ENCODE data around the gene SERHL2.
A peak's percentile ranks its signal among the peaks of the same experiment; 100 is the strongest.
"Not testable (repeated sequence)": the region's sequence is repeated elsewhere in the genome, so short reads cannot be mapped to it uniquely, and the experiment has no call there.

Gene SERHL2

DNA sequence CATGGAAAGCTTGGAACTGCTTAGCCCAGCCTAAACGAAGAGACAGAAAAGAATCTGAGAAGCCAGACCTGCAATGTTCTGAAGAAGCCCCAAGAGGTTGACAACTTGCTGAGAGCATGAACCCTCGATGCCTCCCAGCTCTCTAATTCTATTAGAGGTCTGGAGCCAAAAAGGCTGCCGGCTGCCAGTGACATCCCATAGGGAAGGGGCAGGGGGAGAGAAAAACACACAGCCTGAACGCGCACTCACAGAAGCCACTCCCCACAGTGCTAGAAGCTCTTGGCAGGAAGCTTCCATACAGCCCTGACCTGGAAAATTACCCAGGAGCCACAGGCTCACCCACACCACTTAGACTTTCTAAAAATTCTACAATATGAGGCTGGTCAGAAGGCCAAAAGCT, 42.6 kb downstream of the SERHL2 start:
- no peak for DNase-seq (ENCODE audit: low read depth)
- H3K4me3 ChIP-seq (ENCODE audit: low read depth, low read length) = no peak overlapping the region

DNA sequence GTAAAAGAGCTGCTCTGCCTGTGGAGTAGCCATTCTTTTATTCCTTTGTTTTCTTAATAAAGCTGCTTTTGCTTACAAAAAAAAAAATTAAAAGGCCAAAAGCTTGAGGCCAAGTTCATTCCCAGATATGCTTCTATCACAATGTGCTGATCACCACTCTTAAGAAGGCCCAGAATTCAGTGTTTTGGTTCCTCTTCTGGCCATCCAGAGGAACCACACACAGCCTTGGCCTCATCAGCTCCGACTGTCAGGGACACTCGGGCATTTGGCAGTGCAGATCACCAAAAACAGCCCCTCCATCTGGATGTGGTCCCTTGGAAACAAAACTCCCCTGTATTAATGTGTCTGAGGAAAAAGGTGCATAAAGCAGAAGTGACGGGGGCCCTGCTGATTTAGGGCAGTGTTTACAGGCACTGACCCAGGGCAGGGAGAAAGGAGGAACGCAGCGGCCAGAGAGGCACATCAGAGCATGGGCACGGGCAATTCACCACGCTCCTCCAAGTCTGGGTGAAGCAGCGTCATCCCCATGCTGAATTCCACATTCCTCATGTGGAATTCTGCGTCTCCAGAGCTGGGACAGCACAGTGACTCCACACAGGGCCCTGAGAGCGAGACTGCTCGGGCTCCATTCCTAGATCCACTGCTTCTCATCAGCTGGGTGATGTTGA, 43.2 kb downstream of the SERHL2 start:
- H3K4me3 ChIP-seq (ENCODE audit: low read depth, low read length) = no peak overlapping the region
- no peak for DNase-seq (ENCODE audit: low read depth)

DNA sequence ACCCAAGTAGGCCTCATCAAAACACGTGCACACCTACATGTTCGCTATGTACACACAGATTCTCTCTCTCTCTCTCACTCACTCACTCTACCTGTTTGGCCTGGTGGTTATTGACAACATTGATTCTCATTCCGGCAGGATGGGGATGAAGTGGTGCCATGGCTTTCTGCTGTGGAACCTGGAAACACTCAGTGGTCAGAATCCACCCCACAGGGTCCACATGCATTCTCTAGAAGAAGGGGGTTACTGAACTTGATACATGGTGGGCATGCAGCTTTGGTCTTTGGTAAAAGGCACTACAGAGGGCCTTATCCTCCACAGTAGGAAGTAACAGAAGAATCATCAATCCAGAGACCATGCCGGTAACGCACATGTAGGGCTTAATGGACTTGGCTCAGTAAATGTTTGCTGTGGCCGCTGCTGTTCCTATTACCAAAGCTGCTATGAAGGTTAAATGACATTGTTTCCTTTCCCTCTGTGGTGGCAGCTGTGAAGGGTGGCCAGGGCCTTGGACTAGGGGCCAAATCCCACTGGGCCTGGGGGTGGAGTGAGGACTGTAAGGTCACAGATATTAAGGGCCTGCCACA, 48.2 kb downstream of the SERHL2 start:
- DNase-seq (ENCODE audit: low read depth) = no peak
- no peak overlapping the region for H3K4me3 ChIP-seq (ENCODE audit: low read depth, low read length)

DNA sequence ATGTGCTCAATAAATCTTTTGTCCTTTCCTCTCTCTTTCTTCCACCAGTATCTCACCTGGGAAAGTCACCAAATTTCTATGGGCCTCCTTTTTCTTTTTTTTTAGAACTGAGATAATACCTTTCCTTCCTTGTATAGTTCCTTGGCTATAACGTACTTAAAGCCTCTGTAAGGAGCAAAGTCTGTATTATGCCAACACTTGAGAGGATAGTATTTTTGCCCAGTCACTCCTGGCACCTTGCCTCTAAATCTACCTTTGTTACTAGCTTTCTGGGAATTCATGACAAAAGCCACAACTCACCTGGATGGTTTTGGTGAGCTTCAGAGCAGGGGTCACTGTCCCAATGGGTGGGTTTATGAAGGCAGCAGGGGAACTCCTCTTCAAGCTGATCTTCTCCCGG, 48.7 kb downstream of the SERHL2 start:
- DNase-seq (ENCODE audit: low read depth) = no peak
- no peak overlapping the region for H3K4me3 ChIP-seq (ENCODE audit: low read depth, low read length)

DNA sequence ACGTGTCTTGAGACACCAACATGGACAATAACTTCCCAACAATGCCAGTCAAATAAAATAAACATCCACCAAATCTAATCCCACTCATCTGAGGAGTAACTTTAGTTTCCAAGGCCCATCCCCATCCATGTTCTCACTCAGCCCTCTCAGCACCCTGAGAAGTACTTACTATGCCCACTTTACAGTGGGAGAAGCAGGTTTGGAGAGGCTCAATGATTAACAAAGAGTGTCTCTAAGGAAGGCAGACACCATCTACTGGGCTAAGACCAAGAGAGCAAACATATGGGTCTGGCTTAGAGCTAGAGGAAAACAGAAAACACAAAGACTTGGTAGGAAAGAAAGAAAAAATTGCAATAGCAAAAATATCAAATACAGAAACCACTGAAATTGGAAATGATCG, 49.7 kb downstream of the SERHL2 start:
- H3K4me3 ChIP-seq (ENCODE audit: low read depth, low read length) = no peak overlapping the region
- DNase-seq (ENCODE audit: low read depth) = no peak

DNA sequence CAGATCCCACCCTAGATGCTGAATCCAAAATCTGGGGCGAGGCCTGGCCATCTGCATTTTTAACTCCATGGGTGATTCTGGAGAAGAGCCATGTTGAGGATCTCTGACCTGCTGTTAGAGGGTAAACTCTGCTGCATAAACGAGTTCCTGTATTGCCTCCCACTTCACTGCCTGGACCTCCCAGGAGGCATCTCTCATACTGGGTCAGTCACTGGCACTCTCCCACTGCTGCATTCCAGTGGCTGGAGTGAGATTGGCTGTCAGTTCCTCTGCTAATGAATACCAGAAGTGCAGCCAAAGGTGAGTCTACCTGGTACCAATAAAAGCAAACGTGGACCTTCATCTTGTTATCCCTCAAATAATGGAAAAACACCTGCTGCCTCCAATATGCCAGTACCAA, 50.6 kb downstream of the SERHL2 start:
- no peak for DNase-seq (ENCODE audit: low read depth)
- H3K4me3 ChIP-seq (ENCODE audit: low read depth, low read length) = no peak overlapping the region

DNA sequence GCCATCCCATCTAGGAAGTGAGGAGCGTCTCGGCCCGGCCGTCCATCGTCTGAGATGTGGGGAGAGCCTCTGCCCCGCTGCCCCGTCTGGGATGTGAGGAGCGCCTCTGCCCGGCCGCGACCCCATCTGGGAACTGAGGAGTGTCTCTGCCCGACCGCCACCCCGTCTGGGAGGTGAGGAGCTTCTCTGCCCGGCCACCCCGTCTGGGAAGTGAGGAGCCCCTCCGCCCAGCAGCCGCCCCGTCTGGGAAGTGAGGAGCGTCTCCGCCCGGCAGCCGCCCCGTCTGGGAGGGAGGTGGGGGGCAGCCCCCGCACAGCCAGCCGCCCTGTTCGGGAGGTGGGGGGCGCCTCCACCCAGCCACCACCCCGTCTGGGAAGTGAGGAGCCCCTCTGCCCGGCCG, 53.9 kb downstream of the SERHL2 start:
- H3K4me3 ChIP-seq (ENCODE audit: low read depth, low read length); DNase-seq (ENCODE audit: low read depth): not testable (repeated sequence)

DNA sequence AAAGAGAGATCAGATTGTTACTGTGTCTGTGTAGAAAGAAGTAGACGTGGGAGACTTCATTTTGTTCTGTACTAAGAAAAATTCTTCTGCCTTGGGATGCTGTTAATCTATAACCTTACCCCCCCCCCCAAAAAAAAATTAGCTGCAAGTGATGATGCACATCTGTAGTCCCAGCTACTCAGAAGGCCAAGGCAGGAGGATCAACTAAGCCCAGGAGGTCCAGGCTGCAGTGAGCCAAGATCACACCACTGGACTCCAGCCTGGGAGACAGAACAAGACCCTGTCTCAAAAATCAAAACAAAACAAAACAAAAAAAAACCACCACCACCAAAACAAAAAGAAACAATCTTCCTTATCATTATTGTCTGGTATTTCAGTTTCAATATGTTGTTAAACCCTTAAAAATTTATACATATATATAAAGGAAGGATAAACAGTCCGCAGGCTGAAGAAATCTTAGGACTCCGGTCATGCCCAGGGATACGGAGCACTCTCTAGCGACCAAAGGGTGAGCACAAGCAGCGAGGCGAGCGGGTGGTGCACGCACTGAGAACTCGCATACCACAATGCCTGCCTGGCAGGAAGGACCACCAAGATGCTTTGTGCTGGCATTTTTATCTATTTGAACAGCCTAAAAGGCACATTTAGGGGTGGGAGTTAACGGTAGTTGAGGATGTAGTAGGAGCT, 54.5 kb downstream of the SERHL2 start:
- no peak for DNase-seq (ENCODE audit: low read depth)
- H3K4me3 ChIP-seq (ENCODE audit: low read depth, low read length) = no peak overlapping the region

DNA sequence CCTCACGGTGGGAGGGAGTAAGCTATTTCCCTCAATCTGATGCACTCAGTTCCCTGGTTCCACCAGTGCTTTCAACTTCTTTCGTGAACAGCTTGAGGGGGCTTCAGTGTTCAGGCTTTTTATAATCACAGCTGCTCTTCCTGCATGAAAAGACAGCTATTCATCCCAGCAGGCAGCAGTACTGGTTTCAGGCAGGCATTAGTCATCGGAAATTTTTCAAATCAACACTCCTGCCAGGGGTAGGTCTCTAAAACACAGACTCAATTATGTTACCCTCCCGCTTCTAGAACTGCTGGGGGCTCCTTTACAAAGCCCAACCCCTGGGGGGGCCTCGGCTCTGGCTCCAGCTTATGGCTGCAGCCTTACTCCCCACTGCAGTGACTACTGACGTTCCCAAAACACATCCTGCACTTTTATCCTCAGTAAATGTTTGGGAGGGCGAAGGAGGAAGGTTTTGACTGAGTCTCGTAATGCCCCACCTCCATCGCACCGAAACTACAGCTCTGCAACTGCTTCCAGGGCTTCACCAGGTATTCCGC, 55.1 kb downstream of the SERHL2 start:
- no peak for DNase-seq (ENCODE audit: low read depth)
- H3K4me3 ChIP-seq (ENCODE audit: low read depth, low read length) = no peak overlapping the region

DNA sequence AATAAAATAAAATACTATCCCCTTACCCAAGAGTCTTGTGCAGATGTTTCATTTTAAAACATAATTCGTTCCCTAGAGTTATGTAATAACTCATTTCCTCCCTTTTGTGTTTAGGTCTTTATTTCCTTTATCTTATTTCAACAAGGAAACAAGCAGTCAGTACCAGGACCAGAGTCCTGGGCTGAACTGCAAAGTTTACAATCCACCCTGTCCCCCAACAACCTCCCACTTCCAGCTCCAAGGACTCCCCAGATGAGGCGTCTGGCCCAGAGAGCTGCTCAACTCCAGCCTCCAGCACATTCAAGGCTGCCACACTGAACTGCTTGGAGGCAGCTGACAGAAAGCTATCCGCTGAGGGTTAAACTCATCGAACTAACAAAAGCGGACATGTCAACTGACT, 56.4 kb downstream of the SERHL2 start:
- DNase-seq (ENCODE audit: low read depth) = no peak
- H3K4me3 ChIP-seq (ENCODE audit: low read depth, low read length) = no peak overlapping the region

DNA sequence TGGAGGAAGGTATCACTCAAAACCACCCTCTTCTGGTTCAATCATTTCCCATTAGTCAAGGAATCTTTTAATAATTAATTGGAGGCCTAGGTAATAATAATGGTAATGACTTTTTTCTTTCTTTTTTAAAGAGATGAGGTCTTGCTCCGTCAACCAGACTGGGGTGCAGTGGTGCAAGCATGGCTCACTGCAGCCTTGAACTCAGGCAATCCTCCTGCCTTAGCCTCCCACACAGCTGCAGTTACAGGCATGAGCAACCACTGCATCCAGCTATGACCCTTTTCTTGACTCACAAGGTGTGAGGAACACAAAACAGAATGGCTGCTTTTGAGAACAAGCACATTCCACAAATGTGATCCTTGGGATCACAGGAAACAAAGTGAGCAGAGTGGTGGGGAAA, 57.3 kb downstream of the SERHL2 start:
- no peak overlapping the region for H3K4me3 ChIP-seq (ENCODE audit: low read depth, low read length)
- no peak for DNase-seq (ENCODE audit: low read depth)

DNA sequence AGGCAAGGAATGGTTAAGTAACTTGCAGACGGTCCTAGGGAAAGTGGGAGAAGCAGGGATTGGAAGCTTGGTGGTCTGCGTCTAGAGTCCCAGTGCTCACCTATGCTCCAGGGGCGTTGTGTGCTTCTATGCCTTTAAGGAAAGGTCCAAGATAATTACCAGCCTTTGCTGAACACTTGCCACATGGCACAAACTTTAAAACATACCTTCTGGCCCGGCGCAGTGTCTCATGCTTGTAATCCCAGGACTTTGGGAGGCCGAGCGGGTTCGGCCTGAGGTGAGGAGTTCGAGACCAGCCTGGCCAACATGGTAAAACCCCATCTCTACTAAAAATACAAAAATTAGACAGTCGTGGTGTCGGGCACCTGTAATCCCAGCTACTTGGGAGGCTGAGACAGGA, 58.6 kb downstream of the SERHL2 start:
- no peak for DNase-seq (ENCODE audit: low read depth)
- H3K4me3 ChIP-seq (ENCODE audit: low read depth, low read length) = no peak overlapping the region

DNA sequence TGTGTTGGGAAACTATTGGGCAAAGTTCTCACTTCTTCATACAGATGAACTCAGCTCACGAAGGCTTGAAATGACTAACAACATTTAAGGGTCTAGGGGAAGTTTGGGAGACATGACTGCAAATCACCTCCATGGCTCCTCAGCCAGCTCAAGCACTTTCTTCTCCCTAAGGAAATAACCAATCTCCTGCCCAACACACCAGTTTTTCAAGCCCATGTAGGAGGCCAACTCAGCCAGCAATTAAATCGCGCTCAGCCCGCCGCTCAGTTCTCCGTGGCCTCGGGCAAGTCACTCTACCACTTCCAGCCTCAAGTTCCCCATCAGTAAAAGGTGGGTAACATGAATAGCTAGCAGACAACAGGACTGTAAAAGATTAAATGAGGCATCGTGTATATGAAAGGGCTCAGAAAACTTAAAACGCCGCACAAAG, 60.1 kb downstream of the SERHL2 start:
- no peak for DNase-seq (ENCODE audit: low read depth)
- H3K4me3 ChIP-seq (ENCODE audit: low read depth, low read length) = peak overlapping the region; percentile 72

DNA sequence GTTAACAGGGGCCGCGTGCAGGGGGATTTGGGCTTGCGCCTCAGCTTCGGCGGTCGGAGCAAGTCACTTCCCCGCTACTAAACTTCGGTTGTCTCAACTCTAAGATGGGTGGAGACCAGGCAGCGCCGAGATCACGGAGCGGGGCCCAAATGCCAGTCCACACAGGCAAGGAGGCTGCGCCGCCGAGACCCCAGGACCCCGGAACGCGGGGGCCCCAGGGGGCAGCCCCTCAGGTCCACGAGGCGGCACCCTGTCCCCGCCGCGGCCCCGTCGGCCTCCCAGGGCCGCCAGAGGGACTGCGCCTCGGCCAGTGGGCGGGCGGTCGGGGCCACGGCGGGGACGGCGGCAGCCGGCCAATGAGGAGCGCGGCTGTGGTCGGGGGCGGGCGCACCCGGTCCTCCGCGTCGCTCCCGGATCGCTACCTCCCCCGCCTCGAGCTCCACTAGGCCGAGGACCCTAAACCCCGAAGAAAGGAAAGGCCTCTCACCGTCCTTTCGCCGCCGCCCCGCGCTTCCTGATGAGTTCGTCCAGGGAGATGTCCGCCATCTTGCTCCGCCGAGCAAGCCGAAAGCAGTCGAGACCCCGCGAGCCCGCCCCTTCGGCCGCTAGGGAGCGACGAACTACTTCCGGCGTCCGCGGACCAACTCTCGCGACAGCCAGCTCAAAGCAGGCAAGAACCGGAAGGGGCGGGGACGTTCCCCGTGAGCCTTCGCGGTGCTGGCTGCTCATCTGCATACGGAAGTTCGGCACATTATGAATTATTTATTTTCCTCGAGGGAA, 60.7 kb downstream of the SERHL2 start, which contains the start of gene POLDIP3:
POLDIP3 (minus strand) TSS at position 572 of the 780 bp plus-strand sequence; CDS start at position 546, 26 bp downstream.
- peak within 1 kb of the TSS; percentile 72 for H3K4me3 ChIP-seq (ENCODE audit: low read depth, low read length)
- DNase-seq (ENCODE audit: low read depth) = peak; percentile 94

DNA sequence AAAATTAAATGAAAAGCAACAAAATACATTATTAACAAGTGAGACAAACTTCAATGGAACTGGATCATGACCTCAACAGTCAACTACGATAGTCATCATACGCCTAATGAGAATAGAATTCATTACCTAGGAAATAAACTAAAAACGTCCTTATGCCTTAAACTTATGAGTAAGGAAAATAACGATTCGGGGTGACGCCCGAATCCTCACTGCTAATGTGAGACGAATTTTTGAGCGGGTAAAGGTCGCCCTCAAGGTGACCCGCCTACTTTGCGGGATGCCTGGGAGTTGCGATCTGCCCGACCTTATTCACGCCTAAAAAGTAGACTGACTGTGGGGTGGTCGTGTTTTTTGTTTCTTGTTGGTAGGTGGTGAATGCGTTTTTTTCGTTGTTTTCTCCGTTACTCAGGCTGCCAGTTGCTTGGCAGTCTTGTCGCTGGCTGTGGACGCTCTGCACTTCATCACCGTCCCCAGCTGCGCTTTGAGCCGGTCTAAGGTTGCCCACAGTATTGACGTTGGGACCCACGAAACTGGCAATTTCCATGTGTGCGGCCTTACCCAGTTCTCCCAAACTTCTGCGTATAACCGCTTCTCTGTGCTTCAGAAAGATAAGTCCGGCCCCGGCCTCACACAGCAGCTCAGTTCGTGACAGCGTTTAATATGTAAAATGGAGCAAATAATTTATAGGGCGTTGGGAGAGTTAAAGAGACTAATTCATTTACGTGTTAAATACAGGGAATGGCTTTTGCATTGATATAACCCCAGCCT, 61.5 kb downstream of the SERHL2 start:
- peak overlapping the region; percentile 72 for H3K4me3 ChIP-seq (ENCODE audit: low read depth, low read length)

DNA sequence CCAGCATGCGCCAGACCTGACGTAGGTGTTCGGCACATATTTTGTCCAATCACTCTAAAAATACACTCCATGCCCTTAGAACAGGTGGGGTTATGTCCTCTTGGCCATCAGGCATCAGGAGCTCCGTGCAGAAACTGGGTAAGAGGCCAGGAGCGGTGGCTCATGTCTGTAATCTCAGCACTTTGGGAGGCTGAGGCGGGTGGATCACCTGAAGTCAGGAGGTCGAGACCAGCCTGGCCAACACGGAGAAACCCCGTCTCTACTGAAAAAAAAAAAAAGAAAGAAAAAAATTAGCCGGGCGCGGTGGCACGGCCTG, 62.1 kb downstream of the SERHL2 start:
- not testable (repeated sequence) for DNase-seq (ENCODE audit: low read depth)
- H3K4me3 ChIP-seq (ENCODE audit: low read depth, low read length) = peak overlapping the region; percentile 10

More for the DNA sequence above, 61.5 kb downstream of the SERHL2 start:
- peak; percentile 99 for DNase-seq (ENCODE audit: low read depth)

DNA sequence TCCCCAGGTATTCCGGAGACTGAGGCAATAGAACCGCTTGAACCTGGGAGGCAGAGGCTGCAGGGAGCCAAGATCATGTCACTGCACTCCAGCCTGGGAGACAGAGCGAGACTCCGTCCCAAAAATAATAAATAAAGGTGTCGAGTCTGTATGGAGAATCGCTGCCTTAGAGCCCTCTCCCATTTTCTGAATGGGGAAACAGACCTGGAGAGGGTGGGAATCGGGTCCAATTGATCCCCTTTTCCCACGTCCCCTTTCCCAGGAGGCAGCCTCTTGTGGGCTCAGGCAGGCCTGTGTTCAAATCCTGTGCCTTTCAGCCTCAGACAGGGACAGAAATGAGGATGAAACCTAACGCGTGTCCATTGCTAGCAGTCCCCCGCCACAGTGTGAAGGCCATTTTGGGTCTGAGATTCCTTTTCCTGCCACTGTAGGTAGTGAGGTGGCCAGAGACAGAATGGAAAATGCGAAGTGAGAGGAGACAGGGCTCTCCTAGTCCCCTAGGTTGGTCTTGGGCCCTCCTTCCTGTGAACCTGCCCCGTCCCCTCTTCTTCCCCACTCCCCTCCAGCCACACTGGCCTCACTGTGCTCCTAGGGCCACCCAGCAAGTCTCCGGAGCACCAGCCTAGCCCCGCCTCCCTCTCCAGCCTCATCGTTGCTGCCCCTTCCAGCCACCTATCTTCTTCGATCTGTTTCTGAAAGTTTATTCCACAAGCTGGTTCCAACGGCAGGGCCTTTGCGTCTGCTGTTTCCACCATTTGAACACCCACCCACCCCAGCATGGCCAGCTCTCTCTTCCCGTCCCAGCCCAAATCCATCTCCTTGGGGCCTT, 63.6 kb downstream of the SERHL2 start:
- no peak overlapping the region for H3K4me3 ChIP-seq (ENCODE audit: low read depth, low read length)
- DNase-seq (ENCODE audit: low read depth) = no peak

DNA sequence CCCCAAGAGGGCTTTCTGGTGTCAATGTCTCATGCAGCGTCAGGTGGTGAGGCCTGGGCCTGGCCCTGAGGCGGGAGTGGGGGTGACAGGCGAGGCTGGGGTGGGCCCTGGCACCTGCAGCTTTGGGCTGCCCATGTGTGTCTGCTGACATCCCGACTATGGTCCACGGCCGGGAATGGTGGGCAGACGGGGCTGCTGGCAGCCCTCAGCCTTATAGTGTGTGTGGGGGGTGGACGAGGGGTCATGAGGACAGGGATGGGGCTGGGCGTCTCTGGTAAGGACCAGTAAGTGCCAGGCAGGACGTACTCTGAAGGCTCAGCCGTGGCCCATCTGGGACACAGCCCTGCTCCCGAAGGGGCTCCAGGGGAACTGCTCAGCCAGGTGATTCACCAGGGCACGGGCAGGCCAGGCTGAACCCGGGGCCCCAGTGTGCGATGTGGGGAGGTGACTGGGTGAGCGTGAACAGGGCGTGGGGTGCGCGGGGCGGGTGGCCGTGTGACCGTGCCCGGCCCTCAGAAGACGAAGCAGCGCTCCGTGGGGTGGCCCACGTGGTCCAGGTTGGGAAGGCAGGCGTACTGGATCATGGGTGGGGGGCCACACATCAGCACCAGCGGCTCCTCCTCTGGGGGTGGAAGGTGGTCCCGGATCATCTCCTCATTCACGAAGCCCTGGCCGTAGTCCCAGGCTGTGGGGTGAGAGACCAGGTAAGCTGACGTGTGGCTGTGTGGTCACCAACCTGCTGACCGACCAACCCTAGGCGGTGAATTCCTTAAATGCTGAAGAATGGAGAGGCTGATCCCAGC, 65.7 kb downstream of the SERHL2 start:
- H3K4me3 ChIP-seq (ENCODE audit: low read depth, low read length) = no peak overlapping the region
- no peak for DNase-seq (ENCODE audit: low read depth)
